ENCODE measurements around the gene ARRDC1.
A peak's percentile ranks its signal among the peaks of the same experiment; 100 is the strongest.
"Not testable (repeated sequence)": the region's sequence is repeated elsewhere in the genome, so short reads cannot be mapped to it uniquely, and the experiment has no call there.

ARRDC1 gene

DNA sequence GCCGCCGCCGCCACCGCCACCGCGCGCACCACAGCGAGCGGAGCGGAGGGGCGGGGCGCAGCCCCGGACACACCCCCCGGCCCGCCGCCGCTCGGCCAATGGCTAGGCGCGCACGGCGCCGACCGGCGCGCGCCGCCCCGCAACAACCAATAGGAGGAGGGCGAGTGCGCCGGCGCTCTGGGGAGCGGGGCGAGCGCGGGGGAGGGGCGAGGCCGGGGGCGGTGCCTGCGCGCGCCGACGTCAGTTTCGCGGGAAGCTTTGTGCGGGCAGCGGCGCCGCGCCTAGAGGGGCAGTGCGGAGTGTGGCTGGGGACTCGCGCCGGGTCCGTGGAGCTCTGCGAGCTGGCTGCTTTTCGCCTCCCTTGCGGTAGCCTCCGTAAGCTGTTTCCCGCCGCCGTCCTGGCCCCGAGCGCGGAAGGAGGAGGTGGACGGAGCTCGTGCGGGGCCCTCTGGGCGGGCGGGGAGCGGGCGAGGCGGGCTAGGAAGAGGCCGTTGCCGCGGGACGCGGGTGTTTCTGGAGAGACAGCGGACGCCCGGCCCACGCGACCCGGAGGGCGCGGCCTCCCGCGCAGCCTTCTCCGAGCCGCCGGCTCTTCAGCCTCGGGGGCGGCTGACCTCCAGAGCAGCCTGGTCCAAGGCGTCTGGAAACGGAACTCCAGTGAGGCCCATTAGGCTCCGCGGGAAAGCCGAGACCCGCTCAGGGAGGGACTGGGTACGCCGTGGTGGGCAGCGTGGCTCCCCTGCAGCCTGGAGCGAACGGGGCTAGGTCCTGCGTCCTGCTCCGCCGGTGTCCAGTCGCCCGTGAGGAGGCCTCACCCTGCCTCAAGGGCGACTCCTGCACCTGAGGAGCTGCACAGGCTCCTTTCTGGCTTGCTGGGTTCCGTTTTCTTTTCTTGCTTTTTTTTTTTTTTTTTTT, 14.8 kb upstream of the ARRDC1 start, which contains the start of gene ZMYND19:
Gene ZMYND19 (minus strand): TSS at position 44 of the 915 bp plus-strand sequence. CDS start 249 bp downstream, outside the sequence.
- no peak for TF ChIP-seq CTCF (IDR thresholded peaks at IDR 0.05; ENCODE audit: low read depth, low read length, missing control alignments)
- peak within 1 kb of the TSS; percentile 94 for H3K4me3 ChIP-seq (ENCODE audit: low read depth, low read length)
- peak; percentile 38 for DNase-seq (ENCODE audit: low read depth)

DNA sequence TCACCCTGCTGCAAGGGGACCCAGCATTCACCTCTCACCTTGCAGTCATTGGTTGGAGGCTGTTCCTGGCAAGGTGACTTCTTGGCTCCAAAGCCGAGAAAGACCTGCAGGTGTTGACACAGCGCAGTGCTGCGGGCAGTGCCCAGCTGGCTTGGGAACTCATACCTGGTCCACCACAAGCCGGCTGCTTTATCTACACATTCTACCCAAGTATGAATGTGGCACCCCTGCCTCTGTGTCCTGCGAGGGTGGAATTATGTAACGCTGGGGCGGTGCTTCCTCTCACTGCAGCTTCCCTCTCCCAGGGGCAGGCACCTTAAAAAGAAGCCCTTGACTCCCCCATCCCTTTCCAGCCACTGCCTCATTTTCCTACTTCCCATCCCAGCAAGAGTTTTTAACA, 12.7 kb upstream of the ARRDC1 start:
- no peak for TF ChIP-seq CTCF (IDR thresholded peaks at IDR 0.05; ENCODE audit: low read depth, low read length, missing control alignments)
- DNase-seq (ENCODE audit: low read depth) = no peak
- H3K4me3 ChIP-seq (ENCODE audit: low read depth, low read length) = no peak overlapping the region

GRCh38 chr9:137593176-137593575, 12.3 kb upstream of the ARRDC1 start:
- no peak for TF ChIP-seq CTCF (IDR thresholded peaks at IDR 0.05; ENCODE audit: low read depth, low read length, missing control alignments)
- H3K4me3 ChIP-seq (ENCODE audit: low read depth, low read length) = no peak overlapping the region
- DNase-seq (ENCODE audit: low read depth) = no peak

DNA sequence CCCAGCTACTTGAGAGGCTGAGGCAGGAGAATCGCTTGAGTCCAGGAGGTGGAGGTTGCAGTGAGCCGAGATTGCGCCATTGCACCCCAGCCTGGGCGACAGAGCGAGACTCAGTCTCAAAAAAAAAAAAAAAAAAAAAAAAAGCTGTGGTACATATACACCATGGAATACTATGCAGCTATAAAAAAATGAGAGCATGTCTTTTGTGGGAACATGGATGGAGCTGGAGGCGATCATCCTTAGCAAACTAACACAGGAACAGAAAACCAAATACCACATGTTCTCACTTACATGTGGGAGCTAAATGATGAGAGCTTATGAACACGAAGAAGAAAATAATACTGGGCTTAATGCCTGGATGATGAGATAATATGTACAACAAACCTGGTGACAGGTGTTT, 8.9 kb upstream of the ARRDC1 start:
- DNase-seq (ENCODE audit: low read depth); H3K4me3 ChIP-seq (ENCODE audit: low read depth, low read length): not testable (repeated sequence)

- DNase-seq (ENCODE audit: low read depth) = no peak
- no peak overlapping the region for H3K4me3 ChIP-seq (ENCODE audit: low read depth, low read length)
- no peak for TF ChIP-seq CTCF (IDR thresholded peaks at IDR 0.05; ENCODE audit: low read depth, low read length, missing control alignments)
Observed at GRCh38 chr9:137598943-137599342, 6.5 kb upstream of the ARRDC1 start.

GRCh38 chr9:137602661-137603060, 2.8 kb upstream of the ARRDC1 start:
- no peak overlapping the region for H3K4me3 ChIP-seq (ENCODE audit: low read depth, low read length)
- no peak for DNase-seq (ENCODE audit: low read depth)

GRCh38 chr9:137603879-137604278, 1.6 kb upstream of the ARRDC1 start:
- no peak for TF ChIP-seq CTCF (IDR thresholded peaks at IDR 0.05; ENCODE audit: low read depth, low read length, missing control alignments)
- DNase-seq (ENCODE audit: low read depth) = no peak
- no peak overlapping the region for H3K4me3 ChIP-seq (ENCODE audit: low read depth, low read length)

More at GRCh38 chr9:137602661-137603060, 2.8 kb upstream of the ARRDC1 start:
- TF ChIP-seq CTCF (IDR thresholded peaks at IDR 0.05; ENCODE audit: low read depth, low read length, missing control alignments) = peak; percentile 20

All from GM12864 (cell line).